CD4-positive, alpha-beta T cell treated with Interleukin-15 for 1 hour (primary cell): ENCODE data around the gene OGDH.
"Not testable (repeated sequence)": the region's sequence is repeated elsewhere in the genome, so short reads cannot be mapped to it uniquely, and the experiment has no call there.

Experiments used
- DNase-seq: peaks from one replicate; pipeline ENCODE4 v3.0.0-alpha.2; 2020

OGDH gene

DNA sequence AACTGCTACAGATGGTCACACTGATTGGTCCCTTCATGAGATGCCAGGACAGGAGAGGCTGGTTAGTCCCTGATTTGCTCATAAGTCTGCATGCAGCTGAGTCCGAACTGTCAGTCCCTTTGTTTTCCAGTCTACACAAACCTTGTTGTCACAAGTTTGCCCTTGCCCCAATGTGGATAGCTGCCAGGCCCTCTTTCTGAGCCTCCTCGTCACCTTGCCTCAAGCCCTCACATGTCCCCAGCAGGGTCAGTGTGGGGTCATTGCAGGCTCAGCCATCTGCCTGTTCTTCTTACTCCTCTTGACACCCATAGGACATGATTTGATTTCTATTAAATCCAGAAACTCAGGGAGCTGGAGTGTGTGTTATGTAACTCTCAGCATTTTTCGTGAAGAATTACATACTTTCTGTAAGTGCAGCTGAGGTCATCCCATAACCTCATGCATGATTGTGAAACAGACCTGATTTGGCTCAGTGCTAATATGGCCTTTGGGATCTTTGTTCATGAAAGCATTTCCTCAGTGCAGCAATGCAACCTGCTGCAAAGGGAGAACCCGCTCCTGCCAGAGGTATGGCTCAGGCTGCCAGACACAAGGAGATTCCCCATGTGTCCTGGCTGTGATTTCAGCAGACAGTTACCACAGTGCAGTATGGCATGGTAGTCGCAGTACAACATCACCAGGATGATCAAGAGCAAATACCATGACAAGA, 72.2 kb downstream of the OGDH start:
- no peak for DNase-seq

DNA sequence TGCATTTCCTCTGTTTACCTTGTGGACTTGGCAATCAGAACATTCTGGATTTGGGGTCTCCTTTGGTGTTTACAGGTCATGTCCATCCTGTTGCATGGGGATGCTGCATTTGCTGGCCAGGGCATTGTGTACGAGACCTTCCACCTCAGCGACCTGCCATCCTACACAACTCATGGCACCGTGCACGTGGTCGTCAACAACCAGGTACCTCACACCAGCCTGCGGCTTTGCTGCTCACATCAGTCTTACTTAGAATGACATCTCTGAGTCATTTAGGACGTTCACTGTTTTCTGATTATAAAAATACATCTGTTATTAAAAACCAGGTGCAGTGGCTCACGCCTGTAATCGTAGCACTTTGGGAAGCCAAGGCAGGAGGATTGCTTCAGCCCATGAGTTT, 75.2 kb downstream of the OGDH start:
- no peak for DNase-seq

DNA sequence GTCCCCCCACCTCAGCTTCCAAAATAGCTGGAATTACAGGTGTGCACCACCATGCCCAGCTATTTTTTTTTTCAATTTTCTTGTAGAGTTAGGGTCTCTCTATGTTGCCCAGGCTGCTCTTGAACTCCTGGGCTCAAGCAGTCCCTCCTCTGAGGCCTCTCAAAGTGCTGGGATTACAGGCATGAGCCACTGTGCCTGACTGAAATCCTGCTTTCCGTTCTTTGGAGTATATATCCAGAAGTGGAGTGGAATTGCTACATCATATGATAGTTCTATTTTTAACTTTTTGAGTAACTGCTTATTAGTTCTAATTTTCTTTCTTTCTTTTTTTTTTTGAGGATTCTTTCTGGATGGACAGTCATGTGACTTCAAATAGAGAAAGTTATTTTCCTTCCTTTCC, 79.3 kb downstream of the OGDH start:
- DNase-seq: no peak

DNA sequence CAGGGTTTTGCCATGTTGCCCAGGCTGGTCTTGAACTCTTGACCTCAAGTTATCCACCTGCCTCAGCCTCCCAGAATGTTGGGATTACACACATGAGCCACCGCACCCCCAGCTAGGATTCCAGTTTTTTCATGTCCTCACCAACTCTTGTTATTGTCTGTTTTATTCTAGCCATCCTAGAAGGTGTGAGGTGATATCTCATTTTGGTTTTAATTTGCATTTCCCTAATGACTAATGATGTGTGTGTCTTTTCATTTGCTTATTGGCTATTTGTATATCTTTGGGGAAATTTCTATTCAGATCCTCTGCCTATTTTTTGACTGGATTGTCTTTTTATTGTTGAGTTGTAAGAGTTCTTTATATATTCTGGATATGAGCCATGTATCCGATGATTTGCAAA, 83.0 kb downstream of the OGDH start:
- DNase-seq: no peak

DNA sequence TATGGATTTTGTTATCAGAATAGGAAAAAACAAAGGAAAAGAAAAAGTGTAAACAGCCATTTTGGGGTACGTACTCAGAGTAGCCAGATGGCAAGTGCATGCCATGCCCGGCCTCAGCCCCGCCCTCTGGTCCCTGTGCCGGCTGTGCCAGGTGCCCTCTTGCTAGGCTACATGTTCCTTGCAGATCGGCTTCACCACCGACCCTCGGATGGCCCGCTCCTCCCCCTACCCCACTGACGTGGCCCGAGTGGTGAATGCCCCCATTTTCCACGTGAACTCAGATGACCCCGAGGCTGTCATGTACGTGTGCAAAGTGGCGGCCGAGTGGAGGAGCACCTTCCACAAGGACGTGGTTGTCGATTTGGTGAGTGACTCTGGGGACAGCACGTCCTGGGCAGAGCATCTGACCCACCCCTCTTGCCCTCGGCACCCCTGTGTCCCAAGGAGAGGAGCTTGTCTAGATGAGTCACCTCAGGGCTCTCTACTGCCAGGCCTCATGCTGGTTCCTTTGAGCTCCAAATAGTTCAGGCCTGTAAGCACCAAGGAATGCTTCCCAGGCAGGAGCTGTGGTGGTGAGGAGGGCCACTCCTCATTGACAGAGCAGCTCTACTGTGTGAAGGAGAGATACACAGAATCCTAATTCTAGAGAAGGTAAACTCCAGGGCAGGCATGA, 87.3 kb downstream of the OGDH start:
- no peak for DNase-seq

DNA sequence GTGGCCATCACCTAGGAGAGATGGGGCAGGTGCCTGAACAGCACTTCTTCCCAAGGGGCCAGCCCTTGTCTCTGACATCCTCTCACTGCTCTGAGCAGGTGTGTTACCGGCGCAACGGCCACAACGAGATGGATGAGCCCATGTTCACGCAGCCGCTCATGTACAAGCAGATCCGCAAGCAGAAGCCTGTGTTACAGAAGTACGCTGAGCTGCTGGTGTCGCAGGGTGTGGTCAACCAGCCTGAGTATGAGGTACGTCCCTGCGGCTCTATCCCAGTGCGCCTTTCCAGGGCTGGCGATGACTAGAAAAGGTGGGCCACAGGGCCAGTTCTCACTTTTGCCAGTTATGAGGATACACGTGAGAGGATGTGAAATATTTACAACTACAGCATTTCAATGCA, 87.9 kb downstream of the OGDH start:
- no peak for DNase-seq

DNA sequence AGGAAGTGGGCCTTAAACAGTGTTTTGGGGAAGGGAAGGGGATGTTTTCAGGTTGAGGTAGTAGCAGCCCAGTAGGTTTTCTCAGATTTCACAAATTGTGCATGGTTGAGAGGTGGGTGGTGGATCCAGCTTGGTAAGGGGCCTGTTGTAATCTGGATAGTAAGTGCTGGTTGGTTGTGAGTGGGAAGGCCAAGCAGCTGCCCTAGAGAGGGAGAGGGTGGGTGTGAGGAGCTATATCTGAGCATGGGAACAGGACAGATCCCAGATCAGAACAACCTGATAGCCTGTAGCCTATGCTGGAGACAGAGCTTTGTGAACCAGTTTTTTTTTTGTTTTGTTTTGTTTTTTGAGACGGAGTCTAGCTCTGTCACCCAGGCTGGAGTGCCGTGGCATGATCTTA, 88.3 kb downstream of the OGDH start:
- DNase-seq: no peak

DNA sequence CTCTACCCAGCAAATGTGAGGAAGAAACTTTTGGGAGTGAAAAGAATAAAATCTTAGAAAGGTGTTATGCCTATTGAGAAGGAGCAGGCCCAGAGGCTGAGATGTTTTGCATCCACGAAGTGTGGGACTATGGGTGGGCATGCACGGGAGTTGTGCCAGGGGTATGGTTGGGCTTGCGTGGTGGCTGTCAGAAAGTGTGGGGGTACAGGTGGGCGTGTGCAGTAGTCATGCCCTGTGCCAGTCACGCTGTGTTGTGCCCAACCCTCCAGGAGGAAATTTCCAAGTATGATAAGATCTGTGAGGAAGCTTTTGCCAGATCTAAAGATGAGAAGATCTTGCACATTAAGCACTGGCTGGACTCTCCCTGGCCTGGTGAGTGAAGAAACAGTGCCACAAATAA, 89.3 kb downstream of the OGDH start:
- DNase-seq: no peak

DNA sequence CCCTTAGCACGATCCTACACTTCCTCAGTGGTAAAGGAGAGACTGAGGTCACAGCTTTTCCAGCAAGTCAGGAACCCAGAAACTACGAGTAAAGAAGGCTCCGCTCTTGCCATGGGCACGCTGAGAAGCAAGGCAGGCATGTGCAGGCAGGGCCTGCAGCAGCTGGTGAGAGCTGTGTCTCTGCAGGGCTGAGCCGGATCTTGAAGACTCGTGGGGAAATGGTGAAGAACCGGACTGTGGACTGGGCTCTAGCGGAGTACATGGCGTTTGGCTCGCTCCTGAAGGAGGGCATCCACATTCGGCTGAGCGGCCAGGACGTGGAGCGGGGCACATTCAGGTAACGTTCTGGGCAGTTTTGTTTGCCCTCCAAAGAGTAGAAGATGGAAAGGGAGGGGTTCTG, 90.3 kb downstream of the OGDH start:
- DNase-seq: no peak

DNA sequence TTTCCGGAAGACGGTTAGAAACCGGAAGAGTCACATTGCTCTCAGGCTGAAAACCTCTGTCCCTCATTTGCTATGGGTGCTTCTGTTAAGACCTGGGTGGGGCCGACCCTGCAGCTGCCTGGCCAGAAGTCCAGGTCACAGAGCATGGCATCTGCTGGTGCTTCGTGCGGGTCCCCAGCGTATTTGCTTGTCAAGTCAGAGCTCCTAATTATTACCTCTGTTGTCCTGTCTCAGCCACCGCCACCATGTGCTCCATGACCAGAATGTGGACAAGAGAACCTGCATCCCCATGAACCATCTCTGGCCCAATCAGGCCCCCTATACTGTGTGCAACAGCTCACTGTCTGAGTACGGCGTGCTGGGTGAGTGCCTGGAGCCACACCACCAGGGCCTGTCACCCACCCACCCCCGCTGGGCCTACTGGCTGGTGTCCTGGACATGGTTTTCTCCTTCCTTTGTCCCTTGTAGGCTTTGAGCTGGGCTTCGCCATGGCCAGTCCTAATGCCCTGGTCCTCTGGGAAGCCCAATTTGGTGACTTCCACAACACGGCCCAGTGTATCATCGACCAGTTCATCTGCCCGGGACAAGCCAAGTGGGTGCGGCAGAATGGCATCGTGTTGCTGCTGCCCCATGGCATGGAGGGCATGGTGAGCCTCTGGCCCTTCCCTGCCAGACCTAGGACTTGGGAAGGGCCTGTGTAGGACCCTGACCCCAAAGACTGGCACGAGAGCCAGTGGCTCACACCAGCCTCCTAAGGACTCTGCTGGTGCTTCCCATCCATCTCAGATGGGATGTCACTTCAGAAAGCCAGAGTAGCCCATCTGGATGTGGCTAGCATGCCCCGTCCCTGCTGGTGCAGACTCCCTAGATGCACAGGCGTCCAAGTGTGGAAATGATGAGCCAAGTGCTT, 91.0 kb downstream of the OGDH start:
- DNase-seq: no peak

DNA sequence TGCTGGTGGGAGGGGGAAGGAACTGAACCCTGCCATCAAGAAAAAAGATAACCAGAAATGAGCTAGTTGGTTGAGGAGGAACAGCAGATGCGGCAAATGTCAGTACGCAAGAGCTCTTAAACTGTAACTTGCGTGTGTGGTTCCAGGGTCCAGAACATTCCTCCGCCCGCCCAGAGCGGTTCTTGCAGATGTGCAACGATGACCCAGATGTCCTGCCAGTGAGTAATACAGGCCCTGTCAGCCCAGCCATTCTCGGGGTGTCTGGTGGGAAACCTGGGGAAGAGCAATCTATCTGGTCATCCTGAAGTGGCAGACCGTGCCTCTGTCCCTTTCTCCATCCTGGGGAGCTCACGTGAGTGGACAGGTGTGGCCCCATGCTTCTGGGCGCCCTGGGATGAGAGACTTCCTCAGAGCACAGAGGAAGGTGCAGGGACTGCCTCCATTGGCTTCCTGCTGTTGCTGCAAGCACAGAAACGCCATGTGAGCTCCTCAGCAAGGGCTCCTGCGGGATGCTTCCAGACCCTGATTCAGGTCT, 91.7 kb downstream of the OGDH start:
- DNase-seq: no peak

DNA sequence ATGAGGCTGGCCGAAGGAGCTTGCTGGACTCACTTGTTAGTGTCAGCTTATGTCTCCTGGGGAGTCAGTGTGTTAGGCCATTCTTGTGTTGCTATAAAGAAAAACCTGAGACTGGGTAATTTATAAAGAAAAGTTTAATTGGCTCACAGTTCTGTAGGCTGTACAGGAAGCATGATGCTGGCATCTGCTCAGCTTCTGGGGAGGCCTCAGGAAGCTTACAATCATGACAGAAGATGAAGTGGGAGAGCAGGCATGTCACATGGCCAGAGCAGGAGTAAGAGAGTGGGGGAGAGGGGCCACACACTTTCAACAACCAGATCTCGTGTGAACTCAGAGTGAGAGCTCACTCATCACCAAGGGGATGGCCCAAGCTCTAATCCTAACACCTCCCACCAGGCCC, 93.2 kb downstream of the OGDH start:
- not testable (repeated sequence) for DNase-seq

DNA sequence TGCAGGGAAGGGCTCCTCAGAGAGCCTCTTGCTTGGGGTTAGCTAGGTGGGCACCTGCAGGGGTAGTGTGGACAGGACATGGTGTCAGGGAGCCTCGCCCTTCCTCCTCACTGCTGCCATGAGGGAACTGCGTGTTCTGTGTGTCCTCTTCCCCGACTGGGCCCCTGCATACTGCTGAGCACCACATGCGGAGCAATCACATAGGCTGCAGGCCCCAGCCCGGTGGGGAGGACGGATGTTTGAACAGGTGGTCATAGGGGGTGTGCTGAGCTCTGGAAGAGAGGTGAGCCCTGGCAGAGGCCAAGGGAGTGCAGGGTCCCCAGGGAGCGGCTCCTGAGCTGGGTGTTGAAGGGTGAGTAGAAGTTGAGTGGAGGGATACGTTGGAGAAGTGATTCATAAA, 93.9 kb downstream of the OGDH start:
- DNase-seq: no peak

DNA sequence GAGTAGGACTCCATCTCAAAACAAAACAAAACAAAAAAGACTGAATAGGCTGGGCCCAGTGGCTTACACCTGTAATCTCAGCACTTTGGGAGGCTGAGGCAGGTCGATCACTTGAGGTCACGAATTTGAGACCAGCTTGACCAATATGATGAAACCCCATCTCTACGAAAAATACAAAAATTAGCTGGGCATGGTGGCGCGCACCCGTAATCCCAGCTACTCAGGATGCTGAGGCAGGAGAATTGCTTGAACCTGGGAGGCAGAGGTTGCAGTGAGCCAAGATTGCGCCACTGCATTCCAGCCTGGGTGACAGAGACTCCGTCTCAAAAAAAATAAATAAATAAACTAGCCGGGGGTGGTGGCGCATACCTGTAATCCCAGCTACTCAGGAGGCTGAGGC, 97.0 kb downstream of the OGDH start:
- DNase-seq: not testable (repeated sequence)

DNA sequence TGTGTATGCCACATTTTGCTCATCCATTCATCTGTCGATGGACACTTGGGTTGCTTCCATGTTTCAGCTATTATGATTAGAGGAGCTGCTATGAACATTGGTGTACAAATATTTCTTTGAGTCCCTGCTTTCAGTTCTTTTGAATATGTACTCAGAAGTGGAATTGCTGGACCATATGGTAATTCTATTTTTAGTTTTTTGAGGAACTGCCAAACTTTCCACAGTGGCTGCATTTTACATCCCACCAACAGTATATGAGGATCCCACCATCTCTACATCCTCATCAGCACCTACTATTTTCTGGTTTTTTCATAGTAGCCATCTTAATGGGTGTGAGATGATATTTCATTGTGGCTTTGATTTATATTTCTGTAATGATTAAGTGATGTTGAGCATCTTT, 97.5 kb downstream of the OGDH start:
- no peak for DNase-seq

DNA sequence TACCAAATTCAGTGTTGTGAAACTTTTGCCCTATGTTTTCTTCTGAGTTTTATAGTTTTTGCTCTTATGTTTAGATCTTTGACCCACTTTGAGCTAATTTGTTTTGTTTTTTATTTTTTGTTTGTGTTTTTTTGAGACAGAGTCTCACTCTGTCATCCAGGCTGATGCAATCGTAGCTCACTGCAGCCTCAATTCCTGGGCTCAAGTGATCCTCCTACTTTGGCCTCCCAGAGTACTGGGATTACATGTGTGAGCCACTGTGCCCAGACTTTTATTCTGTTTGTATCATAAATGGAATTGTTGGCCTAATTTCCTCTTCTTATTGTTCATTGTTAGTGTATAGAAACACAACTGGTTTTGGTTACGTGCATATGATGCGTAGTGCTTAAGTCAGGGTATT, 99.0 kb downstream of the OGDH start:
- no peak for DNase-seq

DNA sequence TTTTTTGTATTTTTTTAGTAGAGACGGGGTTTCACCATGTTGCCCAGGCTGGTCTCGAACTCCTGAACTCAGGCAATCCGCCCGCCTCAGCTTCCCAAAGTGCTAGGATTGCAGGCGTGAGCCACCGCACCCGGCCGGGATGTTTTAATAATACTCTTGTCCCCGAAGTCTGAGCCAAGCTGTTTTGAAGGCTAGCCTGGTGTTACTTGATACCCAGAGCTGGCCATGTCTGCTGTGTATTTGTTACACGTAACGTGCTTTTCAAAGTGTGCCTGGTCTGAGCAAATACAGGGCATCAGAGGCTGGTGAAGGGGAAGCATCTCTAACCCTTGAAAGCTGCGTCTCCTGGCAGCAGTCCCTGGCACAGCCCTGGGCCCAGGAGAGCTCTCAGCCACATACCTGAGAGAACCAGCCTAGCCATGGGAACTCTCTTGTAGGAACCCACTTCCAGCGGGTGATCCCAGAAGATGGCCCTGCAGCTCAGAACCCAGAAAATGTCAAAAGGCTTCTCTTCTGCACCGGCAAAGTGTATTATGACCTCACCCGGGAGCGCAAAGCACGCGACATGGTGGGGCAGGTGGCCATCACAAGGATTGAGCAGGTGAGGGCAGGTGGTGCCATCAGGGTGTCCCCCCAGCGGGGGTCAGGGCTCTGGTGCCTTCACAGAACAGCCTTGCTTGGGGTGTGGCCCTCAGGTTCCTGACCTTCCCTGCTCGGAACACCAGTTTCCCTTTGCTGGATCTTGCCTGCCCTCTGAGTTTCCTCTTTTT, 100.5 kb downstream of the OGDH start:
- DNase-seq: no peak

DNA sequence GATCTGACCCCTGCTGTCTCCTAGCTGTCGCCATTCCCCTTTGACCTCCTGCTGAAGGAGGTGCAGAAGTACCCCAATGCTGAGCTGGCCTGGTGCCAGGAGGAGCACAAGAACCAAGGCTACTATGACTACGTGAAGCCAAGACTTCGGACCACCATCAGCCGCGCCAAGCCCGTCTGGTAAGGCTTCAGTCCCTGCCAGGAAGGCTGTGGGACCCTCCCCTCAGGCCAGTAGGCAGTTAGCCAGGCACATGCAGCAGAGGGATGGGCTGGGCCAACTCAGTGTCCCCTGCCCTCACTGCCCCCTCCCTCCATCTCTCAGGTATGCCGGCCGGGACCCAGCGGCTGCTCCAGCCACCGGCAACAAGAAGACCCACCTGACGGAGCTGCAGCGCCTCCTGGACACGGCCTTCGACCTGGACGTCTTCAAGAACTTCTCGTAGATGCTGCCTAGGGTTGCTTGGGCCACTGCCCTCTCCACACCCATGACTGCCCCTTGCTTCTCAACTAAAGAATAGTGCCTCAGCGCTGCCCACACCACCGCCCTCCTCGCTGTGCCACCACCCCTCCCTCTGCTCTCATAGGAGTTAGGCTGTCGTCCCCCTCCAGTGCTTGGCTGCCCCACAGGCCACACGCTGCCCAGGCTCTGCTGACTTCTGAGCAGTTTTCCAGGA, 101.3 kb downstream of the OGDH start:
- DNase-seq: no peak

DNA sequence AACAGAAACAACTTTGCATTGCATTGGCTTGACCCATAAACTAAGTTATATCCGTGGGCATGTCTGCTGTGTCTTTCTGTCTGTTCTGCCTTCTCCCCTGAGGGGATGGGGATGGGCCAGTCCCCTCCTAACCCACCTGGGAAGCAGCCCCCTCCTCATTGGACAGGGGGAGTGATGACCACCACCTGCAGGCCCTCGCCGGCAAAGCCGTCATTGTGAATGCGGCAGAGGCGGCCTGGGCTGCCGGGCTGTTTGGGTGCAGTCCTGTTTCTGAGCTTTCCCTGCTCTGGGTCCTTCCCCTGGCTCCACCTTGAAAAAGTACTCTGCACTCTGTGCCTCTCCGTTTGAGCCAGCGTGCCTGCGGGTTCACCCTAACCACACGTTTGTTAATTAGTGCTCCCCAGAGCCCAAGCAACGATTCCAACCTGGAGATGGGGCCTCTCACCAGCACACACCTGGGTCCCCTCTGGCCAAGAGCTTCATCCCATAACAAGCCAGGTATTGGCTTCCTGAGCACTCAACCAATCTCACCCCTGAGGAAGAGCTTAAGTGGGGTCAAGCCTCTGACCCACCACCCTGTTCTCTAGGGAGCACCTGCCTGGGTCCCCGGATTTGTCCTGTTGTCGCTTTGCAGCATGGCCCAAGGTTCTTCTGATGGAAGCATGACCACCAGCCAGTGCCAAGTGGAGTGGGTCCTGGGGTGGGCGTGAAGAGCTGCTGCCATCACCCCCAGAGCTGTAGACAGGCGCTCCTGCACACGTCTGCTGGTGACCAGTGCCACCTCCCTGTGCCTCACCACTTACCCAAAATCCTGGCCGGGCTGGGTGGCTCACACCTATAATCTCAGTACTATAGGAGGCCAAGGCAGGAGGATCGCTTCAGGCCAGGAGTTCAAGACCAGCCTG, 102.8 kb downstream of the OGDH start:
- DNase-seq: no peak

DNA sequence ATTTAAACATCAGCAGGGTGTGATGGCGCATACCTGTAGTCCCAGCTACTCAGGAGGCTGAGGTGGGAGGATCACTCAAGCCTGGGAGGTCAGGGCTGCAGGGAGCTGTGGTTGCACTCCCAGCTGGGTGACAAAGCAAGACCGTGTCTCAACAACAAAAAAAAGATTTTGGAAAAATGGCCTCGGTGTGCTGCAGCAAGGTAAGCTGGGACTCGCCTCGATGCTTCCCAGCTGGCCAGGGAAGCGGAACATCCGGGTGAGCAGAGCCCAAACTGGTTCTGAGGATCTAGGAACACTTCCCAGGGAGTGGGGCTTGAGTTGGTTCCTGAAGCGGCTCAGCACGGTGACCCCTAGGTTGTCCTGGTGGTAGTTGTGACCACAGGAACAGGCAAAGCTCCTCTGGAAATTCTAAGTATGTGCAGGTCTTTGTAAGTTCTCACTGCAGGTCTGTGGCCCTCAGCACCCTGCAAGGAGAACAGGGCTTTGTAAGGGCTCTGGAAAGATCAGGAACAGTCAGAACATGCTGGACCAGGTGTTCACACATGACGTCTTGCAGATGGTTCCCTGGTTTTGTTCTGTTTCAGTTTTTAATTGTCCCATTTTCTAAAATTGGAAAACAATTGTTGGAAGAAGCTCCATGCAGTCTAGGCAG, 103.6 kb downstream of the OGDH start:
- no peak for DNase-seq

DNA sequence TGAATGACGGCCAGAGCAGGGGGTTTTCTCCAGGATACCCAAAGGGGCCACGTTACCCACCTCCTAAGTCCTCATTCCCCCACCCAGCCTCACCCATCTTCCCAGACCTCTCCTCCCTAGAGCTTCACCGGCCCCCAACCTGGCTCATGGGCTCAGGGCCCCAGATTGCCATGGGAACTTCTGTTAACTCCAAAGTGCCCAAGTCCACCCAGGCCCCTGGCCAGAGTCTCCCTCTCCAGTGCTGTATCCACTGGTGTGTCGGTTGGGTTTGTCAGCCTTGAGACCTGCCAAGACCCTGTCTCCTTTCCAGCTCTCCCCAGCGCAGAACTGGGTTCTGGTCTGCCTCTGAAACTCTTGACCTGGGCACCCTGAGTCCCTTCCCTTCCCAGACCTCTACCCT, 105.1 kb downstream of the OGDH start:
- no peak for DNase-seq
